SJCRH30 (cell line): ENCODE measurements around the gene RFC4. TPM values are rescaled to one million over a fixed set of nuclear protein-coding genes. Genes with fewer than 3 reads are reported as not detected.
"Not testable (repeated sequence)": the region's sequence is repeated elsewhere in the genome, so short reads cannot be mapped to it uniquely, and the experiment has no call there.

Experiments used
- DNase-seq, 2 experiments: peaks; one replicate each; pipeline ENCODE4 v3.0.0-alpha.2; 2015 to 2020
- H3K27ac ChIP-seq: fragments of 250-450 bp; sonication (Bioruptor Pico); 2 replicates; pipeline ENCODE4 v1.5.1; 2020; ENCODE audit warnings: mild to moderate bottlenecking, moderate library complexity
- H3K27me3 ChIP-seq: fragments of 250-450 bp; sonication (Bioruptor Pico); 2 replicates; pipeline ENCODE4 v1.5.1; 2020; ENCODE audit warnings: mild to moderate bottlenecking, moderate library complexity
- H3K36me3 ChIP-seq: fragments of 250-450 bp; sonication (Bioruptor Pico); 2 replicates; pipeline ENCODE4 v1.5.1; 2020; ENCODE audit warnings: mild to moderate bottlenecking, moderate library complexity
- H3K4me1 ChIP-seq: fragments of 250-450 bp; sonication (Bioruptor Pico); 2 replicates; pipeline ENCODE4 v1.5.1; 2020; ENCODE audit warnings: mild to moderate bottlenecking, moderate library complexity
- H3K4me3 ChIP-seq: fragments of 250-450 bp; sonication (Bioruptor Pico); 2 replicates; pipeline ENCODE4 v1.5.1; 2020; ENCODE audit warnings: mild to moderate bottlenecking, moderate library complexity
- H3K9me3 ChIP-seq: fragments of 250-450 bp; sonication (Bioruptor Pico); replicated peaks from 2 replicates; pipeline ENCODE4 v1.5.1; 2020; ENCODE audit warnings: mild to moderate bottlenecking, moderate library complexity
- total RNA-seq: library from RNA; depleted of rRNA; stranded (reverse); fragments of >200 nt; shearing (Covaris generic); gene quantifications from 2 replicates; pipeline ENCODE4 v1.2.3, GENCODE V29; 2014

The RFC4 gene
- total RNA-seq, 1 experiment from 2014 or later = 96.6 TPM

DNA sequence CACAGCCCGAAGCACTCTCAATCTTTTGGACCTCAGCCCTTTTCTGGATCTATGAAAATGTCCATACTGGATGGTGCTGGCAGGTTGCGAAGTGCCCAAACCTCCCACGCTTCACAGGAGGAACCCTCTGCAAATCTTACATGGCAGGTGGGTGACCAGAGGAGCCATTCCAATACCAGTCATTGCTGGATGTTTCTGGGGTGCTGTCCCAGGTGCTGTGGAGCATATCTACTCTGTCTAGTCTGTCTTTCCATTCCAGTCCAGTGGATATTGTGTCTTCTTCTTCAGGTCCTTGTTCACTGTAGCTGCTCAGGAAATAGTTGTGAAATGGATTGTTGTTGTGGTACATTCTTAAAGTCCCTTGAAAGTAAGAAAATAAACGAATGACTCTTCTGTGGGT is 25.5 kb upstream of the RFC4 start:
- Histone ChIP-seq H3K4me1 (no peaks in the 10 kb centered on the region), H3K4me3 (no peak overlapping the region), H3K9me3 (no peaks in the 10 kb centered on the region), H3K36me3 (no peaks in the 10 kb centered on the region), H3K27ac (no peak overlapping the region), H3K27me3 (peaks cover 4% of the 10 kb centered on the region; the same call in 1 of the 2 replicates)
- DNase-seq = no peak

DNA sequence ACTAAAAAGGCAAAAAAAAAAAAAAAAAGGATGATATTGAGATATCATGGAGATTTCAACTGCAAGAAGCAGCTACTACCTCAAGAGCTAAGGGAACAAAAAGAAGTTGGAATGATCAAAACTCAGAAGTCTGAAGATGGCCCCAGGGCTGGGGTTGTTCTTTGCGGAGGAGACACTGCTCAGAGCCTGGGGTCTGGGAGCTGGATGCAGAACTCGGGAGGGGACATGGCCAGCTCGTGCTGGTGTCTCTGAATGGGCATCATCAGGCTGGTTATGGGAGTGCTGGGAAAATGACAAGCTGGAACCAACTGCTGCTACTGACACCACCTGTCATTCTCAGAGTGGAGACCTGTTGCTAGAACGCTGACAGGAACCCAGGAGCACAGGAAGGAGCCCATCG is 22.1 kb upstream of the RFC4 start:
- Histone ChIP-seq H3K4me3 (no peak overlapping the region), H3K9me3 (no peaks in the 10 kb centered on the region), H3K4me1 (no peaks in the 10 kb centered on the region), H3K27ac (no peak overlapping the region), H3K36me3 (no peaks in the 10 kb centered on the region), H3K27me3 (peaks cover 22% of the 10 kb centered on the region)
- no peak for DNase-seq

DNA sequence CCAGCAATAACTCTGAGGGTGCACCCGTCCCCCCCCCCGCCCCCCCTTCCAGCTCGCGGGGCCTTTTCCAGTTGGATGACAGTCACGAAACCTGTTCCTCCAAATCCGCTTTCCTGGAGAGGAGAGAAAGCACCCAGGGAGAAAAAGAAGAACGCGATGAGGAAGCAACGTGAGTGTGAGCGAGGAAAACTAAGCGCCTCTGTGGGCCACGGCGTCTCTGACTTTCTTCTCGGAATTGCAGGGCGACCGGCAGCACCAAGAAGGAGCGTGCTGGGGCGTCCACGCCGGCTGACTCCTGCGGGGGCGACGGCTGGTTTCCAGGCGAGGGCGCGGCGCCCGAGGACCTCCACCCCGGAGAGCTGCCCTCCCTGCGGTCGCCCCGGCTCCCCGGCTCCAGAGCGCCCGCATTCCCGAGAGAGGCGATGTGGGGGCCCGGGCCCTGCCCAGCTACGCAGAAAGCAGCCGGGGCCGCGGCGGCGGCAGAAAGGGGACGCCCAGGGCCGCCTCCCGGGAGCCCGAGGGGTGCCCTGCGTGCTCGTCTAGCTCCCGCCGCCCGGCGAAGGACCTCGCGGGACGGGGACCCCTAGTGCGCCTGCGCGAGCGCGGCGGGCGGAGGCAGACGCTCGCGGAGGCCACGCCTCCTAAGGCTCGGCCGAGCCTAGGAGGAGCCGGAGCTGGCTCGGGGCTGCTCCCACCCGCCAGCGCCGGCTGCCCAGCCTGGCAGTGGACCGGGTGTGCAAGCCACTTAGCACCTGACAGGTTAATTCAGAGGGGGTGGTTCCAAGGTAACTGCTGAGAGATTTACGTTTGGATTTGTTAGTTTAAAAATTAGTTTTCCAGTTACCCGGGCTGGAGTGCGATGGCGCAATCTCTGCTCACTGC is 20.9 kb upstream of the RFC4 start:
- H3K27ac ChIP-seq = no peak overlapping the region
- DNase-seq = peak; percentile 70 to 86
- H3K4me1 ChIP-seq = no peaks in the 10 kb centered on the region
- H3K36me3 ChIP-seq = no peaks in the 10 kb centered on the region
- H3K4me3 ChIP-seq = peak overlapping the region; percentile 68
- peaks cover 22% of the 10 kb centered on the region for H3K27me3 ChIP-seq
- H3K9me3 ChIP-seq = no peaks in the 10 kb centered on the region

DNA sequence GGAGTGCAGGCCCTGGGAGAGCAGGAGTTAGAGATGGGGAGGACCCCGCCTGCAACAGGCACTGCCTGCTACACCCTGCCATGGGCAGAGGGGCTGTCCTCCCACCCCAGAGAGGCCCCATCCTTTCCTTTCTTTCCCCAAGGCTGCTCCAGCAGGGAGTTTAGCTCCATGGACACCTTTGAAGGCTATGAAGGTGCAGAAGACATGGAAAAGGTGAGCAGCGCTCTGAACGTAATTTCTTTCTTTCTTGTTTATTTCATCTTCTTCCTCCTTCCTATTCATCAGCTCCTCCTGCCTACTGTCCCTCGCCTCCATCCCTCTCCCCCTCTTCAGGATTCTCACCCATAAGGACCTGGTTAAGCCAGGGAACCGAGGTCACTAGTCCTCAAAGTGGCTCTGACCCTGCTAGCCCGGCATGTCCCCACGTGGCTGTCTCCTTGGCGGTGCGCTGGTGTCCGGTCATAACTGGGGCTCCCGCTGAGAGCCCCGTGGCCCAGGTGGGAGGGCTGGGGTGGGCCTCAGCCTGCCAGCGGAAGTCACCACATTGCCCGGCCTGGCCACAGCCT is 20.2 kb upstream of the RFC4 start:
- peak overlapping the region; percentile 68; the same call in 1 of the 2 replicates for H3K4me3 ChIP-seq
- H3K27ac ChIP-seq = no peak overlapping the region
- H3K9me3 ChIP-seq = no peaks in the 10 kb centered on the region
- H3K27me3 ChIP-seq = peaks cover 22% of the 10 kb centered on the region
- H3K4me1 ChIP-seq = no peaks in the 10 kb centered on the region
- H3K36me3 ChIP-seq = no peaks in the 10 kb centered on the region
- no peak for DNase-seq

DNA sequence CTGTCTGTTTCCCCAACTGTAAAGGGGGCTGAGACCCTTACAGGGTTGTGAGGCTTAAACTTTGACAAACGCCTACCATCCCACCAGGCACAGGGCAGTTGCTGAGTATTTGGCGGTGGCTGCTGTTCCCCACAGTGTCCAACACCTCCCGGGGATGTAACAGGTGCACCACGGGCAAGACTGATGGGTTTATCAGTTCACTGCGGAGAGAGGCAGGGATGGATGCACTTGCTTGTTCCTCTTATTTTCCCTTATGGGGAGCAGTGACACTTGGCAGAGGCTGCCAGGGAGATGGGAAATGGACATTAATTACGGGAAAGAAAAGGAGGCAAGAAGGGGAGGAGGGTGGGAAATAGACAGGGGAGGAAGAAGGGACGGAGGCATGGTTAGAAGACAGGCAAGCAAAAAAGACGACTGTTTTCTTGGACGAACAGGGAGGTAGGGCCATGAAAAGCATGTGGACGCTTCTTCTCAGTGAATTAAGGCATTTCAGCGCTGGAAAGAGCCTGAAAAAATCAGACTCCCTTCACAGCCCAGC is 19.7 kb upstream of the RFC4 start:
- Histone ChIP-seq H3K36me3 (no peaks in the 10 kb centered on the region), H3K9me3 (no peaks in the 10 kb centered on the region), H3K4me3 (no peak overlapping the region; the same call in 1 of the 2 replicates), H3K4me1 (no peaks in the 10 kb centered on the region), H3K27me3 (peaks cover 22% of the 10 kb centered on the region), H3K27ac (no peak overlapping the region)
- DNase-seq = peak in 1 of 2 experiments; percentile 34

DNA sequence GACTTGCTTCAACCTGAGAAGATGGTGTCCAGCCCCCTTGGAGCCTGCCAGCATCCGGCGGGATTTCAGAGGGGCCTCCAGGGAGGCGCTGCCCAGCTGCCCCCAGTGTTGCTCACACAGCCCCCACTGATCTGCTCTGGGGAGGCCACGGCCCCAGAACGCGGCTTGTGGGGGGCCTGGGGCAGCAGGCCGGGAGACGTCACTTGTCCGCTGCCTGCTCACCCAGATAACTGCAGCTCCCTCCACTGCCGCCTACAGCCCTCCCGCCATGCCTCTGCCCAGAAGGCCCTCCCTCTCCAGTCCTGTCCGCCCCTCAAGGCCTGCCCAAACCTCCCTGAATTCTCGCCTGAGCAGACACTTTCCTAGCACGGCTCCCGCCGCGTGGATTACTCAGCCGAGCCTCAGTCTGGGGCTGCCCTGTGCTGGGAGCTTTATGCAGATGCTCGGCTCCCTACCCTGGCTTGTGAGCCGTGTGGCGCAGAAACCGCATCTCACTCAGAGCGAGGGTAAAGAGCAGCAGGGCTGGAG is 19.1 kb upstream of the RFC4 start:
- peak; percentile 18 to 38 for DNase-seq
- Histone ChIP-seq H3K4me3 (no peak overlapping the region; the same call in 1 of the 2 replicates), H3K27me3 (peaks cover 22% of the 10 kb centered on the region), H3K36me3 (no peaks in the 10 kb centered on the region), H3K27ac (no peak overlapping the region), H3K4me1 (no peaks in the 10 kb centered on the region), H3K9me3 (no peaks in the 10 kb centered on the region)

DNA sequence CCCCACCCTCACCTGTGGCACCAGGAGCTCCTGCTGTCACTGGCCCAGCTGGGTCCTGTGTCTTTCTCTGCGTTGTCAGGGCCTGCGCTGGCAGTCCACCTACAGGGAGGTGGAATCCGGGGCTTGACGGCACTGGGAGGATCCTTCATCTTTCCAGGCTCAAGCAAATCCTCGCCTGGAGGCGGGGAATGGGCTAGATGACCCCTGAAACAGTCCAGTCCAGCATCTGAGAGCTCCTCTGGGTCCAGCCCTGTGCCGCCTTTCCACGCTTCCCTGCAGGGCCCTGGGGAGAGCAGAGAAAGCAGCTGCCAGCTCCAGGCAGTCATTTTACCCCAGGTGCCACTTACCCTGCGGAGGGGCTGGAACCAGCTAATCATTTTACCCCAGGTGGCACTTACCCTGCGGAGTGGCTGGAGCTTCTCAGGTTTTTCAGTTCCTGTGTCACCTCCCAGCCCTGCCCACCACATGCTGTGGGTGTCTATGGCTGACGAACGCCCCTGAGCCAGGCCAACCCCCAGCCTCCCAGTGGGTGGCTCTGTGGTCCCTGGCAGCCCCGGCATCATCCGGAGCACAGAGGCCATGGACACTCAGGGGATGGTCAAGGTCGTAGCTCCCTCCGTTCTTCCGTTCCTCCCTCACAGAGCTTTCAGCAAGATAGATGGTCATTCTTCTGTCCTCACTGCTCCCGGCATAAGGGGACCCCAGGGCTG is 18.3 kb upstream of the RFC4 start:
- DNase-seq = no peak
- no peak overlapping the region for H3K4me3 ChIP-seq
- H3K36me3 ChIP-seq = no peaks in the 10 kb centered on the region
- H3K27me3 ChIP-seq = peaks cover 22% of the 10 kb centered on the region
- H3K27ac ChIP-seq = no peak overlapping the region
- H3K4me1 ChIP-seq = no peaks in the 10 kb centered on the region
- H3K9me3 ChIP-seq = no peaks in the 10 kb centered on the region

DNA sequence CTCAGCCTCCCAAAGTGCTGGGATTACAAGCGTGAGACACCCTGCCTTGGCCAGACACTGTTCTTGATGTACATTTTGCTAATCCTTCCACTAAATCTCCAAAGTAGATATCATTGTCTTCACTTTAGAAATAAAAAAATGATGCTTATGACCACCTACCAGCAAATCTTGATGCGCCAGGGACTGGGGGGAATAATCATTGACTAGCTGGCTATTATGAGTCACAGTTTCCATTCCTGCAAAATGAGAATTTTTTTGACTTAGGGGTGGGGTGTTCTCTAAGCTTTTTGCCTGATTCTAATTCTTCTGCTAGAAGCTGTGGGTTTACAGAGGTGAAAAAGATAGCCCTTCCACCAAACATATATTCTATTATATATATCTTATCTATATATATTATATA is 17.1 kb upstream of the RFC4 start:
- H3K36me3 ChIP-seq = no peaks in the 10 kb centered on the region
- no peak overlapping the region for H3K4me3 ChIP-seq
- H3K9me3 ChIP-seq = no peaks in the 10 kb centered on the region
- H3K27me3 ChIP-seq = peaks cover 22% of the 10 kb centered on the region
- no peak for DNase-seq
- H3K27ac ChIP-seq = no peak overlapping the region
- H3K4me1 ChIP-seq = no peaks in the 10 kb centered on the region

DNA sequence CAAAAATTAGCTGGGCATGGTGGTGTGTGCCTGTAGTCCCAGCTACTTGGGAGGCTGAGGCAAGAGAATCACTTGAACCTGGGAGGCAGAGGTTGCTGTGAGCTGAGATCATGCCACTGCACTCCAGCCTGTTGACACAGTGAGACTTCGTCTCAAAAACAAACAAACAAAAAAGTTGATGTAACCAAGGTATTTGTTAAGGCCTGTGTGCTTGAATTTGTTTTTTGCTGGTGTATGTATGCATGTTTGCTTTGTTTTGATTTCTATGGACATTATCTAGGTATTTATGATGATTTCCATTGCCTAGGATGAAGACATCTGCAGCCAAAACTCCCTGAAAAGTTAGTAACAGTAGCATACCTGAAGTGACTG is 16.1 kb upstream of the RFC4 start:
- not testable (repeated sequence) for DNase-seq, H3K36me3 ChIP-seq, H3K9me3 ChIP-seq, H3K4me3 ChIP-seq, H3K27ac ChIP-seq, H3K4me1 ChIP-seq
- H3K27me3 ChIP-seq = peaks cover 18% of the 10 kb centered on the region

DNA sequence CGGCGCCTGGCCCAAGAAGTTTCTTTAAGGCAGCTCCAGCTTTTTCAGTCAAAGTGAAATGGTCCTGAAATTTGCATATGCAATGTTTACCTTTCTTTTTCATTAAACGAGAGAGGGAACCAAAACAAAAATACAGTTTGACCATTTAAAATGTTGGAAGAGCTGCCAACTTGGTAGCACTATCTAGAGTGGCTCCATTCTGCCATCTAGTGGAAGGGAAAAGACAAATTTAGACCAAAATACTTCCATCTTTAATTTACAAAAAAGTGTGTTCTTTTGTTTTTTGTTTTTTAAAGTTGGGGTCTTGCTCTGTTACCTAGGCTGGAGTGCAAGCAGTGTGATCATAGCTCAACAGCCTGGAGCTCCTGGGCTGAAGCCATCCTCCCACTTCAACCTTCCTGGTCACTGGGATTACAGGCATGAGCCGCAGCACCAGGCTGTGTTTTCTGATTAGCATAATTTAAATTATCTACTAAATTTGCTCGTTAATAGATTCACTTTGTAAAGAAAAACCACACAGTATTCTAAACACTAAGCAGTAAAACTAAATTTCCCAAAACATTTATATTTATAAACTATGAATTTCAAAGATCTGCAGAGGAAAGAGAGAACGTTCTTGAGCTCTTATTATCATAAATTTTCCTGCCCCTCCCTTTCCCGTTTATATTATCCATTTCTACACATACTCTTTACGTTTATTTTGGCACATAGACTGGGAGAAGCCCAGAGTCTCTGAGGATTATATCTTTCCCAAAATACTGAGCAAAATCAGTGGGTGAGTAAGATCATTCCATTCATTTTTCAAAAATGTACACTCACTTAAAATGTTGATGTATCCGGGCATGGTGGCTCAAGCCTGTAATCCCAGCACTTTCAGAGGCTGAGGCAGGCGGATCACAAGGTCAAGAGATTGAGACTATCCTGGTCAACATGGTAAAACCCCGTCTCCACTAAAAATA is 15.4 kb upstream of the RFC4 start:
- Histone ChIP-seq H3K27me3 (peaks cover 18% of the 10 kb centered on the region), H3K4me3 (no peak overlapping the region), H3K4me1 (no peaks in the 10 kb centered on the region), H3K9me3 (no peaks in the 10 kb centered on the region), H3K36me3 (no peaks in the 10 kb centered on the region), H3K27ac (no peak overlapping the region)
- DNase-seq = peak in 1 of 2 experiments; percentile 61

DNA sequence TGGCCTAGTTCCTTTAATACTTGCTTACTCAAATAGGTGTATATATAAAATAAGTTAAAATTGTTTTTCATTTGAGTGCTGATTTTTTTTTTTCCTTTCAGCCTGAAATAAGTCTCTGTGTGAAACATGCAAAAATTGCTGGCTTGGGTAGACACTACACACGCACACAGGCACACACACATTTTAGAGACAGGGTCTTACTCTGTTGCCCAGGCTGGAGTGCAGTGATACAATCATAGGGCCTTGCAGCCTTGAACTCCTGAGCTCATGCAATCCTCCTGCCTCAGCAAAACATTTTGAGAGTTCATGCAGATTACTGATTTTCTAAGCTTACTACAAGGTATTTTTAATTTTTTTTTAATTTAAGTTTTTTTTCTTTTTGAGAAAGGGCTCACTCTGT is 12.7 kb upstream of the RFC4 start:
- no peak for DNase-seq
- H3K36me3 ChIP-seq = no peaks in the 10 kb centered on the region
- no peak overlapping the region for H3K4me3 ChIP-seq
- H3K27me3 ChIP-seq = peaks cover under 1% of the 10 kb centered on the region
- no peak overlapping the region for H3K27ac ChIP-seq
- no peaks in the 10 kb centered on the region for H3K4me1 ChIP-seq
- no peaks in the 10 kb centered on the region for H3K9me3 ChIP-seq

DNA sequence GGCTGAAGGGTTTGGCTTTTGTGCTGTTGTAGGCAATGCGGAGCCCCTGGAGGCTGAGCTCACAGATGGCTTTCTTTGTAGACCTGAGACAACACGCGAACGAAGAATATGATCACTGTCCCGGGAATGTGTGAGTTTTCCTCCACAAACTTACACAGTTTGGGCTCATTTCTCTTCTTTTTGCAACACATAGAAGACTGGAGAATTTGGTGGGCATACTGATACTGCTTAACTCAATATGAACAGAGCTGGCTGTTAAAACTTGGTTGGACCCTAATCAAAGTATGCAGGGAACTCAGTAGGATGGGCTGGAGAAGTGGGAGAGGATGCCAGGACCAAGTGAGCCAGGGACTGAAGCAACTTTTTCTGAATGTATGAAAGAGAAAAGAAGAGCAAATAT is 12.2 kb upstream of the RFC4 start:
- H3K27me3 ChIP-seq = no peaks in the 10 kb centered on the region

DNA sequence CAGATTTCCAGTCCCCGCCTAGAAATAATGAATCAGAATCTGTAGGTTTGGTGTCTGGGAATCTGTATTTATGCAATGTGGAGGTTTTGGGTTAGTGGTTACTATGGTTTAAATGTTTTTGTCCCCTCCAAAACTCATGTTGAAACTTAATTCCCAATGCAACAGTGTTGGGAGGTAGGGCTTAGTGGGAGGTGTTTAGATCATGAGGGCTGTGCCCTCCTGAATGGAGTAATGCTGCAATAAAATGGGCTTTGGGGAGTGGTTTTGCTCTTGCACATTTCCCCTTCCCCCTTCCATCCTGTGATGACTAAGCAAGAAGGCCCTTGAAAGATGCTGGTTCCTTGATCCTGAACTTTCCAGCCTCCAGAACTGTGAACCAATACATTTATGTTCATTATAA is 9.2 kb upstream of the RFC4 start:
- H3K36me3 ChIP-seq = no peaks in the 10 kb centered on the region
- H3K27ac ChIP-seq = no peak overlapping the region
- no peak for DNase-seq
- no peaks in the 10 kb centered on the region for H3K4me1 ChIP-seq
- no peaks in the 10 kb centered on the region for H3K27me3 ChIP-seq
- H3K4me3 ChIP-seq = no peak overlapping the region
- H3K9me3 ChIP-seq = no peaks in the 10 kb centered on the region

More for the DNA sequence above, 12.2 kb upstream of the RFC4 start:
- H3K4me3 ChIP-seq = no peak overlapping the region
- no peaks in the 10 kb centered on the region for H3K9me3 ChIP-seq
- no peaks in the 10 kb centered on the region for H3K36me3 ChIP-seq
- no peak overlapping the region for H3K27ac ChIP-seq
- DNase-seq = no peak
- no peaks in the 10 kb centered on the region for H3K4me1 ChIP-seq

DNA sequence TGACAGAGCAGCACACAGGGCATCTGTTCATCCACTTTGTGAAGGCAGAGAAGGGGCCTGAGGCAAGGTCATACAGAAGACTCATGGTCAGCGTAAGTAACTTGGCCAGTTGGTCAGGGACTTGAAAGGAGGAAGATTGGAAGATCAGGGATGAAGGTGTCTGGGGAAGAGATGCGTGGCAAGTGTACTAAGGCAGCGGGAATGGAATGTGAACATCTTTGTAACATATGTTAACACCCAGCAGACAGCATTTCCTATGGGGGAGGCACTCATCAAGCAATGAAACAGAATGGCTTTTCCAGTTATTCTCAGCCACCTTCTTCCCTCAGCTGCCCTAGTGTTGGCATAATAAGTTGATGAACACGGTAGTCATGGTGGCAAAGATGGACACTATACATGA is 7.8 kb upstream of the RFC4 start:
- Histone ChIP-seq H3K36me3 (no peaks in the 10 kb centered on the region), H3K9me3 (no peaks in the 10 kb centered on the region), H3K4me1 (no peaks in the 10 kb centered on the region), H3K27ac (no peak overlapping the region), H3K4me3 (no peak overlapping the region), H3K27me3 (no peaks in the 10 kb centered on the region)
- no peak for DNase-seq
